ENCODE measurements around the gene LNPK. TPM values are rescaled to one million over a fixed set of nuclear protein-coding genes. Genes with fewer than 3 reads are reported as not detected.

Gene LNPK
- total RNA-seq, 1 donor from 2014 or later = 30.3 TPM

DNA sequence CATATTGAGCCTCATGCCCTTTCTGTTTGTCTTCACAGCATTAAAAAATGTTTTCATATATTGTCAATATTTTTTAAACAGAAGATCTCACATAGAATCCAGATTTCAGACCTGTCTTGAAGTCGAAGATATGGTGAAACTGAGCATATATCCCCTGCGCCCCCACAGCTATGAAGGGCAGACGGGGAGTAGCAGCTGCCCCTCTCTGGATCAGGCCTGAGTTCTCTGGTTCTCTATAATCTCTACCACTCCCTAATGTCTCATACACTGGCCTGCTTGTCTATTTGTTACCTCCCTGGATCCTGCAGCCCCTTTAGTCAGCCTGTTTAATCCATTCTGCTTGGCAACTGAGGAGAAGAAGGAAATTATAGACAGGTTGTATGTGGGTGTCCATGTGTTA, 122.4 kb downstream of the LNPK start:
- TF ChIP-seq, protein P1, sequence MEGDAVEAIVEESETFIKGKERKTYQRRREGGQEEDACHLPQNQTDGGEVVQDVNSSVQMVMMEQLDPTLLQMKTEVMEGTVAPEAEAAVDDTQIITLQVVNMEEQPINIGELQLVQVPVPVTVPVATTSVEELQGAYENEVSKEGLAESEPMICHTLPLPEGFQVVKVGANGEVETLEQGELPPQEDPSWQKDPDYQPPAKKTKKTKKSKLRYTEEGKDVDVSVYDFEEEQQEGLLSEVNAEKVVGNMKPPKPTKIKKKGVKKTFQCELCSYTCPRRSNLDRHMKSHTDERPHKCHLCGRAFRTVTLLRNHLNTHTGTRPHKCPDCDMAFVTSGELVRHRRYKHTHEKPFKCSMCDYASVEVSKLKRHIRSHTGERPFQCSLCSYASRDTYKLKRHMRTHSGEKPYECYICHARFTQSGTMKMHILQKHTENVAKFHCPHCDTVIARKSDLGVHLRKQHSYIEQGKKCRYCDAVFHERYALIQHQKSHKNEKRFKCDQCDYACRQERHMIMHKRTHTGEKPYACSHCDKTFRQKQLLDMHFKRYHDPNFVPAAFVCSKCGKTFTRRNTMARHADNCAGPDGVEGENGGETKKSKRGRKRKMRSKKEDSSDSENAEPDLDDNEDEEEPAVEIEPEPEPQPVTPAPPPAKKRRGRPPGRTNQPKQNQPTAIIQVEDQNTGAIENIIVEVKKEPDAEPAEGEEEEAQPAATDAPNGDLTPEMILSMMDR (IDR thresholded peaks at IDR 0.05; ENCODE audit: unreplicated experiment) = no peak
- Mint-ChIP-seq H3K4me1 (ENCODE audit: low read depth) (no peaks in the 10 kb centered on the region), H3K36me3 (ENCODE audit: insufficient read depth) (no peaks in the 10 kb centered on the region), H3K27ac (no peak overlapping the region), H3K4me3 (ENCODE audit: low read depth) (no peak overlapping the region), H3K9me3 (ENCODE audit: low read depth) (no peaks in the 10 kb centered on the region), H3K27me3 (no peaks in the 10 kb centered on the region)
- no peak for DNase-seq (ENCODE audit: low spot score, unreplicated experiment)

DNA sequence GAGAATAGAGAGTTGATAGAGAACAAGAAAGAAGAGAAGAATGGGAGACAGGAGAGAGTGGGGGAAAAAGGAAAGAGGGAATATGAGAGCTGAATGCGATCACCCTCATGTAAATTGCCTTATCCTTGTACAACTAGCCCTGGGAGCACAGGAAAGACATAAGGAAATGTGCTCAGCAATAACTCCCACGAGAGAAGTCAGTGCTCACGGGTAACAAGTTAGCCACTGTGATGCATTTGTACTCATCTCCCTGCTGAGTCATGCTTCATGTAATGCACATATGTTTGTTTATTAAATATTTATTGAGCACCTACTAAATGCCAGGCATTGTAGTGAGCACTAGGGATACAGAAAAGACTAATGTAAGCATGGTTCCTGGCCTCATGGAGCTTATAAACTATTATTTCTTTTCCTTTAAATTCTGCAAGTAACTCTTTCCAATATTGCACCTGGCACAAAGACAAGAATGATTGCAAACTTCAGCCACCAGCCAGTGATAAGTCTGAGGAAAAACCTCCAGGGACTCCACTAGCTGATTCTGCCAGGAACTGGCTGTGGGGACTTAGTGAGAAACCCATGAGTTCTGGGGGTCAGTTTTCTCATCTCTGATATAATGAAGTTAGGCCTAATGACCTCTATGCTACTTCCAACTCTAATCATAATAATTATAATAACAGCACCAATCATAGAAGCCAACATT, 124.1 kb downstream of the LNPK start:
- Mint-ChIP-seq H3K36me3 (ENCODE audit: insufficient read depth) (no peaks in the 10 kb centered on the region), H3K9me3 (ENCODE audit: low read depth) (no peaks in the 10 kb centered on the region), H3K4me3 (ENCODE audit: low read depth) (no peak overlapping the region), H3K27me3 (peaks cover 7% of the 10 kb centered on the region), H3K27ac (no peak overlapping the region), H3K4me1 (ENCODE audit: low read depth) (no peaks in the 10 kb centered on the region)
- no peak for DNase-seq (ENCODE audit: low spot score, unreplicated experiment)
- TF ChIP-seq, protein P1 (IDR thresholded peaks at IDR 0.05; ENCODE audit: unreplicated experiment) = no peak

DNA sequence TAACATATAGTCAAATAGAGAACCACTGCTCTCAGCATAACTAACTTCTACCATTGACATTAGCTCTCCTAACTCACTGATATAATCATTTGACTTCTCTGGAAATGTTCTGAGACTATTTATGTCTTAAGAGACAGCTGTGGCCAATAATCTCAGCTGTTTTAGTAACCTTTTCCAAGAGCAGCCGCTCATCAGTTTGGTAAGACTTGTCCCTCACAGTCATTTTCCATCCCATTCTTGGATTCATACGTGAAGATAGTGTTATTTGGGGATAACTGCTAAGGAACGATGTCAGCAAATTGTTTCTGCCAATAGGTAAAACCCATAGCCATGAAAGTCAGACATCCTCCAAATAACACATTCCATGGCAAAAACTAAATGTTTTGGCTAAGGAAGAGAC, 127.8 kb downstream of the LNPK start:
- Mint-ChIP-seq H3K27ac (no peak overlapping the region), H3K27me3 (peaks cover 13% of the 10 kb centered on the region), H3K36me3 (ENCODE audit: insufficient read depth) (no peaks in the 10 kb centered on the region), H3K4me3 (ENCODE audit: low read depth) (no peak overlapping the region), H3K4me1 (ENCODE audit: low read depth) (no peaks in the 10 kb centered on the region), H3K9me3 (ENCODE audit: low read depth) (no peaks in the 10 kb centered on the region)
- DNase-seq (ENCODE audit: low spot score, unreplicated experiment) = no peak
- TF ChIP-seq, protein P1 (IDR thresholded peaks at IDR 0.05; ENCODE audit: unreplicated experiment) = no peak

Other genes starting within 250 kb of the LNPK start
- gene EVX2, start 81.7 kb upstream of the LNPK start, total RNA-seq = not detected in 2 replicates
- gene HOXD13, start 90.5 kb upstream of the LNPK start, total RNA-seq = not detected in 2 replicates
- not detected in 2 replicates for gene HOXD12, start 97.5 kb upstream of the LNPK start, total RNA-seq
- not detected in 2 replicates for gene HOXD11, start 105.0 kb upstream of the LNPK start, total RNA-seq
- gene HOXD10, start 114.5 kb upstream of the LNPK start, total RNA-seq = not detected in 2 replicates
- gene HOXD9, start 120.5 kb upstream of the LNPK start, total RNA-seq = not detected in 2 replicates
- not detected in 2 replicates for gene HOXD8, start 127.4 kb upstream of the LNPK start, total RNA-seq
- not detected in 2 replicates for gene HOXD4, start 149.3 kb upstream of the LNPK start, total RNA-seq
- not detected in 2 replicates for gene HOXD3, start 155.0 kb upstream of the LNPK start, total RNA-seq
- 0.16 TPM in 1 of 2 replicates, not detected in the other for gene HOXD1, start 186.4 kb upstream of the LNPK start, total RNA-seq

Measured in progenitor cell of endocrine pancreas (in vitro differentiated cells).